Effector memory CD4-positive, alpha-beta T cell (primary cell): ENCODE data around the gene PPM1L.

Experiments used
- DNase-seq, 3 donors: peaks; one replicate each; pipeline ENCODE4 v3.0.0-alpha.2; 2020
- H3K27ac ChIP-seq: 2 replicates; pipeline ENCODE4 v1.7.0; 2013; ENCODE audit warnings: mild to moderate bottlenecking, low read length, moderate library complexity; ENCODE audit not compliant: insufficient read depth, poor library complexity, severe bottlenecking
- H3K27me3 ChIP-seq: replicated peaks from 2 replicates; pipeline ENCODE4 v1.7.0; 2013; ENCODE audit warnings: mild to moderate bottlenecking, low read length; ENCODE audit not compliant: insufficient read depth, control insufficient read depth, poor library complexity, severe bottlenecking
- H3K36me3 ChIP-seq: 2 replicates; pipeline ENCODE4 v1.7.0; 2013; ENCODE audit warnings: mild to moderate bottlenecking, low read length, moderate library complexity; ENCODE audit not compliant: control insufficient read depth, insufficient read depth
- H3K4me1 ChIP-seq: 2 replicates; pipeline ENCODE4 v1.7.0; 2013; ENCODE audit warnings: low read length, mild to moderate bottlenecking; ENCODE audit not compliant: control insufficient read depth, insufficient read depth, poor library complexity, severe bottlenecking
- H3K4me3 ChIP-seq: 2 replicates; pipeline ENCODE4 v1.7.0; 2013; ENCODE audit warnings: low read length, low read depth, mild to moderate bottlenecking; ENCODE audit not compliant: insufficient read depth, poor library complexity, severe bottlenecking
- H3K9me3 ChIP-seq: 2 replicates; pipeline ENCODE4 v1.7.0; 2013; ENCODE audit warnings: mild to moderate bottlenecking, low read length, moderate library complexity; ENCODE audit not compliant: control insufficient read depth

Gene PPM1L

DNA sequence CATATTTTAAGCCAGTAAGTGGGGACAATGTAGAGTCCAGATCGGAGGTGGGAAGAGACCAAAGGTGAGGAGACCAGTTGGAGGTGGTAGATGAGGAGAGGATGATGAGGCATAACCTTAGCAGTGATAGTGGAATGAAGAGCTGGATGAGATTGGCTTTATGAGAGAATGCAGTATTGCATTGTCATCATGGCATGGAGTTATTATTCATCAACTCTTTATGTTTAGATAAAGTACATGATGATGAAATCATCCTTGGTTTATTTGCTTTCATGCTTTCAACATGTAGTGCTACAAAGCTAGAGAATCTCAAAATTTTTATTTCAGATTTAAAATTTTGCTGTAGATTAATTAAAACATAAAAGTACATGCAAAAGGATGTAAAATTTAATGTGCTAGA, 64.0 kb downstream of the PPM1L start:
- no peak for DNase-seq
- Histone ChIP-seq H3K27ac (no peak overlapping the region), H3K36me3 (no peaks in the 10 kb centered on the region), H3K9me3 (no peaks in the 10 kb centered on the region), H3K4me3 (no peak overlapping the region), H3K27me3 (no peaks in the 10 kb centered on the region), H3K4me1 (no peaks in the 10 kb centered on the region)

- no peak overlapping the region for H3K27ac ChIP-seq
- H3K36me3 ChIP-seq: no peaks in the 10 kb centered on the region
- DNase-seq: no peak
- no peaks in the 10 kb centered on the region for H3K27me3 ChIP-seq
- no peaks in the 10 kb centered on the region for H3K9me3 ChIP-seq
- H3K4me1 ChIP-seq: no peaks in the 10 kb centered on the region
- no peak overlapping the region for H3K4me3 ChIP-seq
Measured at GRCh38 chr3:160820430-160820829, 64.4 kb downstream of the PPM1L start.

- Histone ChIP-seq H3K27me3 (no peaks in the 10 kb centered on the region), H3K27ac (no peak overlapping the region), H3K4me3 (no peak overlapping the region), H3K9me3 (no peaks in the 10 kb centered on the region), H3K36me3 (no peaks in the 10 kb centered on the region), H3K4me1 (no peaks in the 10 kb centered on the region)
- DNase-seq: no peak
Measured at GRCh38 chr3:160822936-160823335, 66.9 kb downstream of the PPM1L start.

- H3K4me1 ChIP-seq: no peaks in the 10 kb centered on the region
- no peak overlapping the region for H3K27ac ChIP-seq
- H3K36me3 ChIP-seq: no peaks in the 10 kb centered on the region
- H3K4me3 ChIP-seq: no peak overlapping the region
- H3K9me3 ChIP-seq: no peaks in the 10 kb centered on the region
- no peak for DNase-seq
- H3K27me3 ChIP-seq: no peaks in the 10 kb centered on the region
Measured at GRCh38 chr3:160825311-160825800, 69.3 kb downstream of the PPM1L start.

DNA sequence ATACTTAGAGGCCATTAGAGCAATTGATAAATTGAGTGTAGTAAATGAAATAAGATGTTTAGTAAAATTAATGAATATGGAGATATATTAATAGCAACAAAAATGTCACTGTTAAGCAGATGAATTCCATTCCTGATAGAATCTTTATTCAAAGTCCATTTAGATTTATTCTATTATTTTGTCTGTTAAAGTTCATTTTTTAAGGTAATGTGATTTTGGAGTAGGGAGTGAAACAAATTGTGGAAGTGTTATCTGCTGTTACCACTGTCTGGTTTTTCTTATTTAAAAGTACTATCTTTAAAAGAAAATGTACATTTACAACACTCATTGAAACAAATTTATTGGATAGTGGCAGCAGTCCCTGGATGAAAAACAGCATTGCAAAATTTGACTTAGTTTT, 70.4 kb downstream of the PPM1L start:
- H3K9me3 ChIP-seq: no peaks in the 10 kb centered on the region
- H3K4me1 ChIP-seq: no peaks in the 10 kb centered on the region
- no peaks in the 10 kb centered on the region for H3K36me3 ChIP-seq
- no peak for DNase-seq
- no peak overlapping the region for H3K4me3 ChIP-seq
- no peak overlapping the region for H3K27ac ChIP-seq
- no peaks in the 10 kb centered on the region for H3K27me3 ChIP-seq

GRCh38 chr3:160826991-160827390, 71.0 kb downstream of the PPM1L start:
- Histone ChIP-seq H3K27me3 (no peaks in the 10 kb centered on the region), H3K4me1 (no peaks in the 10 kb centered on the region), H3K36me3 (no peaks in the 10 kb centered on the region), H3K9me3 (no peaks in the 10 kb centered on the region), H3K4me3 (no peak overlapping the region), H3K27ac (no peak overlapping the region)
- DNase-seq: no peak

- H3K36me3 ChIP-seq: no peaks in the 10 kb centered on the region
- H3K4me3 ChIP-seq: no peak overlapping the region
- no peak for DNase-seq
- H3K27me3 ChIP-seq: no peaks in the 10 kb centered on the region
- no peaks in the 10 kb centered on the region for H3K9me3 ChIP-seq
- H3K4me1 ChIP-seq: no peaks in the 10 kb centered on the region
- H3K27ac ChIP-seq: no peak overlapping the region
Measured at GRCh38 chr3:160827516-160827915, 71.5 kb downstream of the PPM1L start.

GRCh38 chr3:160828880-160829279, 72.8 kb downstream of the PPM1L start:
- H3K27ac ChIP-seq: no peak overlapping the region
- H3K36me3 ChIP-seq: no peaks in the 10 kb centered on the region
- no peaks in the 10 kb centered on the region for H3K9me3 ChIP-seq
- no peak for DNase-seq
- H3K4me3 ChIP-seq: no peak overlapping the region
- H3K4me1 ChIP-seq: no peaks in the 10 kb centered on the region
- H3K27me3 ChIP-seq: no peaks in the 10 kb centered on the region

DNA sequence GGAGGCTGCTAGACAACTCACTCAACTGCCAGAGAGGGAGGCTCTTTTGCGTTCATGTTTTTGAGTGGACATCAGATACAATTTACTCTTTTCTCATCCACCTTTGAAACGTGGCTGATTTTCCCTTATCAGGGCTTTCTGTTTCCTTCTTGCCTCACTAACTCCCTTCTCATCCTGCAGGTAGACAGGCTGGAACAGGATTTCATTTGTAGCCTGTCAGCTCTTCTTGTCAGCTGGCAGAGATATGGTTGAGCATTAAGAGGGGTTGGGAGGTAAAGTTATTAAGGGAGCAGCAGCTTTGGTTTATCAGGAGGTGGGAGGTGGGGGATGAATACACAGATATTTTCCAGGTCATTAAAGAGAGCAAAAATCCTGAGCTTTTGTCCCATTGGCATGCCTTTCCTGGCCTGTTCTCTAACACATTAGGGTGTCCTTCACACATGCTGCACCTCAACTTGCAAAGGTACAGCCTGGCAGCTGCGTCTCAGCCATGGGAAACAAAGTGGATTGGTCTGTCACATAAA, 73.5 kb downstream of the PPM1L start:
- Histone ChIP-seq H3K9me3 (no peaks in the 10 kb centered on the region), H3K4me3 (no peak overlapping the region), H3K36me3 (no peaks in the 10 kb centered on the region), H3K27me3 (no peaks in the 10 kb centered on the region), H3K4me1 (no peaks in the 10 kb centered on the region), H3K27ac (no peak overlapping the region)
- no peak for DNase-seq

DNA sequence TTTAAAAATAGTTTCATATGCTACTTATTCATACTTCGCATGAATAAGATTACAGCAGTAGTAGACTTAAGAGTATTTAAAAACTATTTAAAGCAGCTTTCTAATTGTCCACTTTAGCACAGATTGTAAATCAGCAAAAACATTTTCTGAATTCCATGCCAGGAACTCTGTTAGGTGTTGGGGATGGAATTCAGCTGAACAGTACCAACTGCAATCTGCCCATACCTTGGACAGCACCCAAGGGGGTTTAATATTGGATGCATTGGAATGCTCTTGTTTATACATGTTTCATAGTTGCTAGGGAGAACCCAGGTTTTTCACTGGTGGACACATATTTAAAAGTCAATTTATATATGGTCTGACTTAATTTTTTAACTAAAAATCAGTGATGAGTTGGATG, 74.8 kb downstream of the PPM1L start:
- no peaks in the 10 kb centered on the region for H3K36me3 ChIP-seq
- H3K9me3 ChIP-seq: no peaks in the 10 kb centered on the region
- no peak overlapping the region for H3K27ac ChIP-seq
- H3K4me1 ChIP-seq: no peaks in the 10 kb centered on the region
- no peak for DNase-seq
- H3K4me3 ChIP-seq: no peak overlapping the region
- H3K27me3 ChIP-seq: no peaks in the 10 kb centered on the region
